PC-9 (cell line): ENCODE data around the gene ACOX1. TPM values are rescaled to one million over a fixed set of nuclear protein-coding genes. Genes with fewer than 3 reads are reported as not detected.

ENCODE experiments used
- BruUV-seq: library from RNA; stranded (reverse); fragments of 400-500 nt; replicated peaks from 2 replicates; lab custom pipeline; 2021; lab: Mats Ljungman, UMichigan
- CTCF ChIA-PET: fragments of 300-600 bp; sonication (Branson Sonifier 250); formaldehyde crosslinking; loops from one replicate; lab custom pipeline; 2022; ENCODE audit warnings: antibody characterized with exemption; lab: Charles Lee
- POLR2A ChIA-PET: fragments of 300-600 bp; sonication (Branson Sonifier 250); formaldehyde crosslinking; loops from one replicate; lab custom pipeline; 2022; ENCODE audit warnings: antibody characterized with exemption; ENCODE audit not compliant: unreplicated experiment; lab: Charles Lee
- DNase-seq, 2 experiments: peaks; one replicate each; pipeline versions ENCODE4 v3.0.0 to v3.0.0-alpha.2; 2015 to 2022; ENCODE audit warnings: mixed read lengths in 1 of 2
- H2AFZ ChIP-seq: fragments of 200-600 bp; sonication (generic); 2 replicates; pipeline ENCODE4 v1.8.1; 2017; ENCODE audit warnings: antibody characterized with exemption
- H3F3A ChIP-seq: fragments of 200-600 bp; sonication (generic); 2 replicates; pipeline ENCODE4 v1.8.1; 2017; ENCODE audit warnings: antibody characterized with exemption, mild to moderate bottlenecking, low read depth; ENCODE audit not compliant: insufficient read depth
- H3K27ac ChIP-seq: fragments of 200-600 bp; sonication (generic); 2 replicates; pipeline ENCODE4 v1.6.1; 2016; ENCODE audit warnings: mixed run types
- H3K27me3 ChIP-seq: fragments of 200-600 bp; sonication (generic); 2 replicates; pipeline ENCODE4 v1.6.1; 2016; ENCODE audit warnings: low read depth, mixed run types; ENCODE audit not compliant: insufficient read depth
- H3K36me3 ChIP-seq: fragments of 200-600 bp; sonication (generic); 2 replicates; pipeline ENCODE4 v1.6.1; 2016; ENCODE audit warnings: low read depth, mixed run types
- H3K4me1 ChIP-seq: fragments of 200-600 bp; sonication (generic); replicated peaks from 2 replicates; pipeline ENCODE4 v1.6.1; 2016; ENCODE audit warnings: mixed run types; ENCODE audit not compliant: insufficient read depth
- H3K4me2 ChIP-seq: fragments of 200-600 bp; sonication (generic); 2 replicates; pipeline ENCODE4 v1.6.1; 2017; ENCODE audit warnings: mixed run types
- H3K4me3 ChIP-seq: fragments of 200-600 bp; sonication (generic); 2 replicates; pipeline ENCODE4 v1.6.1; 2016; ENCODE audit warnings: mixed run types
- H3K79me2 ChIP-seq: fragments of 200-600 bp; sonication (generic); 2 replicates; pipeline ENCODE4 v1.6.1; 2017; ENCODE audit warnings: low read depth, mixed run types
- H3K9me2 ChIP-seq: fragments of 200-600 bp; sonication (generic); 2 replicates; pipeline ENCODE4 v1.8.1; 2017; ENCODE audit warnings: mild to moderate bottlenecking; ENCODE audit not compliant: insufficient read depth
- H3K9me3 ChIP-seq: fragments of 200-600 bp; sonication (generic); 2 replicates; pipeline ENCODE4 v1.8.1; 2016; ENCODE audit warnings: low read depth; ENCODE audit not compliant: insufficient read depth
- H4K20me1 ChIP-seq: fragments of 200-600 bp; sonication (generic); 2 replicates; pipeline ENCODE4 v1.8.1; 2017; ENCODE audit not compliant: insufficient read depth
- CTCF ChIP-seq: fragments of 200-600 bp; sonication (generic); conservative IDR thresholded peaks from 2 replicates; pipeline ENCODE4 v1.6.1; 2017; ENCODE audit warnings: mixed run types, antibody characterized with exemption, mild to moderate bottlenecking, moderate library complexity
- EZH2 ChIP-seq: fragments of 200-600 bp; sonication (generic); IDR thresholded peaks from 2 replicates; pipeline ENCODE4 v1.8.0; 2017; ENCODE audit warnings: antibody characterized with exemption, low read depth
- intact Hi-C: fragments of 100-400 bp; cut with micrococcal nuclease; formaldehyde crosslinking; loops from one replicate; pipeline ENCODE4 v1.10.0; 2022; ENCODE audit not compliant: unreplicated experiment
- total RNA-seq: library from RNA; stranded (reverse); gene quantifications from 2 replicates; pipeline ENCODE4 v1.2.3, GENCODE V29; 2021

ACOX1 gene
- total RNA-seq, 1 experiment from 2014 or later, result 35.5 TPM

GRCh38 chr17:75894049-75894733, 84.8 kb downstream of the ACOX1 start:
- Histone ChIP-seq H4K20me1 (no peaks in the 10 kb centered on the region), H3F3A (peaks cover 26% of the 10 kb centered on the region; the same call in 1 of the 2 replicates), H3K36me3 (no peaks in the 10 kb centered on the region; the same call in 1 of the 2 replicates), H3K27me3 (no peaks in the 10 kb centered on the region), H3K9me2 (no peaks in the 10 kb centered on the region), H3K4me1 (0 out of 2 replicates have a peak, but pooled peaks cover 4% of the 10 kb centered on the region), H2AFZ (no peak overlapping the region), H3K4me2 (no peak overlapping the region; the same call in 1 of the 2 replicates), H3K27ac (no peak overlapping the region), H3K79me2 (peaks cover 19% of the 10 kb centered on the region), H3K9me3 (no peaks in the 10 kb centered on the region), H3K4me3 (no peak overlapping the region)
- intact Hi-C loops, result loop anchor here (2.0 kb wide), 1 partner anchor 129 kb away; the partner anchor contains the start of gene GALK1
- DNase-seq, result no peak
- ChIA-PET POLR2A (interaction anchor here (0.7 kb wide), 1 partner anchor 15 kb away, joined by 6 read pairs; no protein-coding TSS in a partner anchor), CTCF (no interaction called here)
- no peak for TF ChIP-seq CTCF
- no peak for TF ChIP-seq EZH2
- no TSS peak for BruUV-seq

- H4K20me1 ChIP-seq, result no peaks in the 10 kb centered on the region
- ChIA-PET CTCF (no interaction called here), POLR2A (no interaction called here)
- H2AFZ ChIP-seq, result no peak overlapping the region
- no peak overlapping the region for H3K4me2 ChIP-seq
- H3K27me3 ChIP-seq, result no peaks in the 10 kb centered on the region
- no peaks in the 10 kb centered on the region for H3K9me2 ChIP-seq
- H3K9me3 ChIP-seq, result no peaks in the 10 kb centered on the region
- peaks cover 19% of the 10 kb centered on the region for H3K79me2 ChIP-seq
- H3K27ac ChIP-seq, result no peak overlapping the region
- no TSS peak for BruUV-seq
- H3K4me1 ChIP-seq, result 0 out of 2 replicates have a peak, but pooled peaks cover 4% of the 10 kb centered on the region
- no peak for TF ChIP-seq EZH2
- no peak for TF ChIP-seq CTCF
- no peak overlapping the region for H3K4me3 ChIP-seq
- DNase-seq, result no peak
- intact Hi-C loops, result loop anchor here (2.0 kb wide), 1 partner anchor 129 kb away; the partner anchor contains the start of gene GALK1
- H3F3A ChIP-seq, result peaks cover 26% of the 10 kb centered on the region; the same call in 1 of the 2 replicates
- no peaks in the 10 kb centered on the region; the same call in 1 of the 2 replicates for H3K36me3 ChIP-seq
Measured at GRCh38 chr17:75893305-75894048, 85.5 kb downstream of the ACOX1 start.

DNA sequence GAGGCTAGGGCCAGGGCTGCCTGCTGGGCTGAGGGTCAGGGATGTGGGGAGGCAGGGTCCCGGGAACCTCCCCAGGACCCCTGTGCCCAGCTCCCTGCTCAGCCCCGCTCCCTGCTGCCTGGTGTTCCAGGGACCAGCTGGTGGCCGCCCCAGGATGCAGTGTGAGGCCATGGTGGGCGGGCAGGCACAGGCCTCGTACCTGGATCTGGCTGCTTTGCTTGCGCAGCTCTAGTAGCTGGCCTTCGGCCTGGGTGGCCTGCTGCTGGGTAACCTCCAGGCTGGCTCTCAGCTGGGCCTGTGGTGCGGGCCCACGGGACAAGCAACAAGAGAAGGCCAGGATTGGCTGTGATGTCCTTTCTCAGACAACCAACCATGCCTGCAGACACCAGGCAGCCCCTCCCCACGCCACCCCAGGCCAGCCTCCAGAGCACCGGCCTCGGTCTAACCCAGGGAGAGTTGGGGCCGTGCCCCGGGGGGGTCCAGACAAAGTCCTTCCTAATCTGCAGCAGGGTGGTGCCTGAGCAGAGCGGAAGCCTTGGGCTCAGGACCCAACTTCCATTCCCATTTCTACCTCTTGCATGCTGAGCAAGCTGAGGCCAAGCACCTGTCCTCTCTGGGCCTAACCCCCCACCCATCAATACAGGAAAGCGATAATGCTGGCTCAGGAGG, 86.3 kb downstream of the ACOX1 start:
- no peak for DNase-seq
- intact Hi-C loops, result no loop called here
- H3K4me1 ChIP-seq, result 0 out of 2 replicates have a peak, but pooled peaks cover 4% of the 10 kb centered on the region
- no peak overlapping the region for H3K27ac ChIP-seq
- H3K27me3 ChIP-seq, result no peaks in the 10 kb centered on the region
- POLR2A ChIA-PET, result no interaction called here
- no peaks in the 10 kb centered on the region; the same call in 1 of the 2 replicates for H3K36me3 ChIP-seq
- no peak overlapping the region for H2AFZ ChIP-seq
- no peak overlapping the region for H3K4me3 ChIP-seq
- H3F3A ChIP-seq, result peaks cover 19% of the 10 kb centered on the region; the same call in 1 of the 2 replicates
- no peaks in the 10 kb centered on the region for H4K20me1 ChIP-seq
- CTCF ChIA-PET, result no interaction called here
- no peaks in the 10 kb centered on the region for H3K9me2 ChIP-seq
- no peaks in the 10 kb centered on the region for H3K9me3 ChIP-seq
- H3K4me2 ChIP-seq, result no peak overlapping the region
- TF ChIP-seq CTCF (no peak), EZH2 (no peak)
- peaks cover 19% of the 10 kb centered on the region for H3K79me2 ChIP-seq
- no TSS peak for BruUV-seq
